Vagina (tissue), 2 donors: Measurements from ENCODE around the gene STK40. TPM values are rescaled to one million over a fixed set of nuclear protein-coding genes. Genes with fewer than 3 reads are reported as not detected.

Experiments used
- DNase-seq, 2 donors: peaks; one replicate each; pipeline ENCODE4 v3.0.0-alpha.2; 2017; ENCODE audit errors: extremely low spot score in 2 of 2
- H3K27ac ChIP-seq: fragments of 200-600 bp; sonication (generic); one replicate; pipeline ENCODE4 v1.5.1; 2019
- H3K27me3 ChIP-seq: fragments of 200-600 bp; sonication (generic); one replicate; pipeline ENCODE4 v1.5.1; 2019
- H3K36me3 ChIP-seq, 2 donors: fragments of 200-600 bp; sonication (generic); one replicate each; pipeline ENCODE4 v1.5.1; 2017 to 2019
- H3K4me1 ChIP-seq: fragments of 200-600 bp; sonication (generic); one replicate; pipeline ENCODE4 v1.5.1; 2019
- H3K4me3 ChIP-seq, 2 donors: fragments of 200-600 bp; sonication (generic); 1 replicate in 1 of 2; 2 replicates in 1 of 2; pipeline ENCODE4 v1.5.1; 2016 to 2019
- H3K9me3 ChIP-seq: fragments of 200-600 bp; sonication (generic); one replicate; pipeline ENCODE4 v1.5.1; 2019
- POLR2A ChIP-seq, 2 donors: fragments of 450-650 bp; IDR thresholded peaks; one replicate each; pipeline ENCODE4 v1.6.1; 2017; ENCODE audit warnings: antibody characterized with exemption in 2 of 2, mild to moderate bottlenecking in 2 of 2, moderate library complexity in 2 of 2
- POLR2AphosphoS5 ChIP-seq, 2 donors: sonication (generic); formaldehyde crosslinking; IDR thresholded peaks; one replicate each; pipeline ENCODE4 v1.9.0; 2017; ENCODE audit warnings: antibody characterized with exemption in 2 of 2, mild to moderate bottlenecking in 2 of 2, low read depth in 1 of 2; ENCODE audit not compliant: insufficient read depth in 1 of 2
- intact Hi-C: fragments of 100-400 bp; cut with DNase I; formaldehyde crosslinking; loops from one replicate; pipeline ENCODE4 v1.15.1; 2023
- total RNA-seq: library from RNA; depleted of rRNA; stranded (reverse); fragments of >200 nt; gene quantifications from one replicate; pipeline ENCODE4 v1.2.3, GENCODE V29; 2016
- TF ChIP-seq, protein P1 (sequence below), 3 experiments: fragments of 450-650 bp in 2 of 3; fragments of 200-600 bp in 1 of 3; sonication (generic) in 1 of 3; IDR thresholded peaks; one replicate each; pipeline ENCODE4 v1.5.1; 2017 to 2019; ENCODE audit warnings: antibody characterized with exemption in 3 of 3, mild to moderate bottlenecking in 2 of 3, moderate library complexity in 2 of 3

STK40 gene
- total RNA-seq, 1 donor from 2014 or later = 35.4 TPM

- DNase-seq = no peak
- Histone ChIP-seq H3K4me1 (peaks cover 43% of the 10 kb centered on the region), H3K4me3 (no peak overlapping the region), H3K27ac (no peak overlapping the region), H3K36me3 (peaks cover 0 to 3% of the 10 kb centered on the region in 2 donors), H3K27me3 (no peaks in the 10 kb centered on the region), H3K9me3 (no peaks in the 10 kb centered on the region)
- intact Hi-C loops = loop anchor here (10.0 kb wide), 1 partner anchor 227 kb away; the partner anchor contains the start of gene MAP7D1
- no peak for TF ChIP-seq POLR2A (IDR thresholded peaks at IDR 0.05)
- TF ChIP-seq POLR2AphosphoS5 (IDR thresholded peaks at IDR 0.05; ENCODE audit: insufficient read depth in 1 of 2, low read depth in 1 of 2) = no peak
These were observed 3.5 kb downstream of the STK40 start for GRCh38 chr1:36382231-36382630.

DNA sequence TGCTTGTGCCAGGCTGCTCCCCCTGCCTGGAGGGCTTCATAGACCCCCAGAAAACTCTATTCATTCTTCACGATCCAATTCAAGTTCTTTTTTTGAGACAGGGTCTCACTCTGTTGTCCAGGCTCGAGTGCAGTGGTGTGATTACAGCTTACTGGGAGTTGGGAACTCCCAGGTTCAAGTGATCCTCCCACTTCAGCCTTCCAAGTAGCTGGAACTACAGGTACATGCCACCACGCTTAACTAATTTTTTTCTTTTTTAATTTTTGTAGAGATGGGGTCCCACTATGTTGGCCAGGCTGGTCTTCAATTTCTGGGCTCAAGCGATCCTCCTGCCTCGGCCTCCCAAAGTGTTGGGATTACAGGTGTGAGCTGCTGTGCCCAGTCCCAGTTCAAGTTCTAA is 4.3 kb downstream of the STK40 start:
- intact Hi-C loops = loop anchor here (10.0 kb wide), 1 partner anchor 227 kb away; the partner anchor contains the start of gene MAP7D1
- Histone ChIP-seq H3K27ac (no peak overlapping the region), H3K36me3 (peaks cover 0 to 3% of the 10 kb centered on the region in 2 donors), H3K4me3 (no peak overlapping the region), H3K27me3 (no peaks in the 10 kb centered on the region), H3K4me1 (peaks cover 36% of the 10 kb centered on the region), H3K9me3 (no peaks in the 10 kb centered on the region)
- DNase-seq = no peak
- no peak for TF ChIP-seq POLR2AphosphoS5 (IDR thresholded peaks at IDR 0.05; ENCODE audit: insufficient read depth in 1 of 2, low read depth in 1 of 2)
- TF ChIP-seq, protein P1, sequence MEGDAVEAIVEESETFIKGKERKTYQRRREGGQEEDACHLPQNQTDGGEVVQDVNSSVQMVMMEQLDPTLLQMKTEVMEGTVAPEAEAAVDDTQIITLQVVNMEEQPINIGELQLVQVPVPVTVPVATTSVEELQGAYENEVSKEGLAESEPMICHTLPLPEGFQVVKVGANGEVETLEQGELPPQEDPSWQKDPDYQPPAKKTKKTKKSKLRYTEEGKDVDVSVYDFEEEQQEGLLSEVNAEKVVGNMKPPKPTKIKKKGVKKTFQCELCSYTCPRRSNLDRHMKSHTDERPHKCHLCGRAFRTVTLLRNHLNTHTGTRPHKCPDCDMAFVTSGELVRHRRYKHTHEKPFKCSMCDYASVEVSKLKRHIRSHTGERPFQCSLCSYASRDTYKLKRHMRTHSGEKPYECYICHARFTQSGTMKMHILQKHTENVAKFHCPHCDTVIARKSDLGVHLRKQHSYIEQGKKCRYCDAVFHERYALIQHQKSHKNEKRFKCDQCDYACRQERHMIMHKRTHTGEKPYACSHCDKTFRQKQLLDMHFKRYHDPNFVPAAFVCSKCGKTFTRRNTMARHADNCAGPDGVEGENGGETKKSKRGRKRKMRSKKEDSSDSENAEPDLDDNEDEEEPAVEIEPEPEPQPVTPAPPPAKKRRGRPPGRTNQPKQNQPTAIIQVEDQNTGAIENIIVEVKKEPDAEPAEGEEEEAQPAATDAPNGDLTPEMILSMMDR (IDR thresholded peaks at IDR 0.05) = no peak
- TF ChIP-seq POLR2A (IDR thresholded peaks at IDR 0.05) = no peak

DNA sequence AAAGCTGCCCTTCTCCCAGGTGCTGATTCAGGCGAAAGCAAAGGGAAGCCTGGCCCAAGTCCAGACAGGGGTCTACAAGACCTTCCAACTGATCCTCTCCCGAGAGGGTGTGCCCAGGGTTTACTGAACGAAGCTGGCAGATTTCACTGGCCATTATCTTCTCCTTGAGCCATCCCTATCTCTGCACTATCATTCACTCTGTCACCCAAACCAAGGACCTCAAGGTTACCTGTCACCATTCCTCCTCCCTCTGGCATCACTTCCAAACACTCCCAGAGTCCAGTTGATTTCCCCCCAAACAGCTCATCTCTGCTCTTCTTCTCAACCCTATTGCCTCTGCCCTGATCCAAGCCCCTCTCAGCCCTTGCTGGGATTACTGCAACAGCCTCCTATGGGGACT is 4.9 kb downstream of the STK40 start:
- H3K27ac ChIP-seq = no peak overlapping the region
- intact Hi-C loops = loop anchor here (10.0 kb wide), 1 partner anchor 226 kb away; the partner anchor contains the start of gene MAP7D1
- no peaks in the 10 kb centered on the region for H3K9me3 ChIP-seq
- H3K36me3 ChIP-seq = peaks cover 0 to 3% of the 10 kb centered on the region in 2 donors
- no peak for DNase-seq
- no peak overlapping the region for H3K4me3 ChIP-seq
- no peaks in the 10 kb centered on the region for H3K27me3 ChIP-seq
- TF ChIP-seq POLR2A (IDR thresholded peaks at IDR 0.05) = no peak
- TF ChIP-seq, protein P1 (IDR thresholded peaks at IDR 0.05) = no peak
- TF ChIP-seq POLR2AphosphoS5 (IDR thresholded peaks at IDR 0.05; ENCODE audit: insufficient read depth in 1 of 2, low read depth in 1 of 2) = no peak
- peaks cover 41% of the 10 kb centered on the region for H3K4me1 ChIP-seq

DNA sequence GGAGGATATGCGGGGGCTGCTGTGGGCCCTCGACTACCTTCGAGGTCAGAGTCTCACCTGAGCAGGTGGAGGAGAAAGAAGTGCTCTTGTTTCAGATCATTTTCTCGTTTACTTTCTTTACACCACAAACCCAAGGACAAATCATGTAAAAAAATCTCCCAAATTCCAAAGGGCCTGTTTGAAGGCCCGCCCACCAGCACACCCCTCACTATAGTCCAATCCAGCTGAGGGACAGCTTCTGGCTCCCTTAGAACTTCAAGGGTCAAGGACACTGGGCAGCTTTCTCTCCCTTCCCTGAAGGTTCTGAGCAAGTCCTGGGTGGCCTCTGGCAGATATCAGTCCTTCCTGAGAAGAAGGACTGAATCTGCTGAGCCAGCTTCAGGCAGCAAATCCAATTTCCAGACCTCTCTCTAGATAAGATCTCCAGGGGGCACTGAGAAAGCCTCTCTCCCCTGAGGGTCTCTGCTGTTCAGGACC is 5.5 kb downstream of the STK40 start:
- Histone ChIP-seq H3K36me3 (peaks cover 0 to 3% of the 10 kb centered on the region in 2 donors), H3K4me1 (peaks cover 47% of the 10 kb centered on the region), H3K9me3 (no peaks in the 10 kb centered on the region), H3K27me3 (no peaks in the 10 kb centered on the region), H3K4me3 (no peak overlapping the region), H3K27ac (no peak overlapping the region)
- no peak for DNase-seq
- intact Hi-C loops = loop anchor here (10.0 kb wide), 1 partner anchor 225 kb away; the partner anchor contains the start of gene MAP7D1
- TF ChIP-seq, protein P1 (IDR thresholded peaks at IDR 0.05) = no peak
- TF ChIP-seq POLR2AphosphoS5 (IDR thresholded peaks at IDR 0.05; ENCODE audit: insufficient read depth in 1 of 2, low read depth in 1 of 2) (no peak), POLR2A (IDR thresholded peaks at IDR 0.05) (no peak)

DNA sequence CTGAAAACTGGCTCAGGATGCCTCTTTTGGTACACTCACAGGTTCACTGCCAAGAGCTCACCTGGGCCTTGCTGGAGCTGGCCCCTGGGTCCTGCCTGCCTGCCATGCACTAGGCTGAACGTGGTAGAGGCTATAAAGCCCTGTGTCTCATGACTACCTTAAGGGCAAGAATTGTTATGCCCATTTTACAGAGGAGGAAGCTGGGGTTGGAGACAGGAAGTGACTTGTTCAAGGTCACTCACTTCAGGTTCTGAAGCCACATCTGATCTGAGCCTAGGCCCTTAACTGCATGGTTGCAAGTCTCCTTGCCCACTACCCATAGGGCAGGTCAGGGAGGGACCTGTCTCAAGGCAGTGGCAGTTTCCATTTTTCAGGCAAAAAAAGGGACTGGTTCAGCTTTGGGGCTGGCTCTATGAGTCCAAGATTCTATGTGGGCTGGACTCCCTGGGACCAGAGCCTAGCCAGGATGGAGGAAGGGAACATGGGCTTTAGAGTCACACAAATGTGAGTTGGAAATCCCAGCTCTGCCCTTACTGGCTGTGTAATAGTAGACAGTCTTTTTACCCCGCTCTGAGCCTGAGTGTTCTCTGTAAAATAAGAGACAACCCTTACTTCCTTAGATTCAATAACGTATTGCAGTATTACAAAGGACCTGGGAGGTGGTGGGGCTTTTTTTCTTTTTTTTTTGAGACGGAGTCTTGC is 7.8 kb downstream of the STK40 start:
- intact Hi-C loops = no loop called here
- H3K27ac ChIP-seq = peak overlapping the region; percentile 33

More for the DNA sequence above, 7.8 kb downstream of the STK40 start:
- peaks cover 47% of the 10 kb centered on the region for H3K4me1 ChIP-seq
- H3K4me3 ChIP-seq = no peak overlapping the region
- no peaks in the 10 kb centered on the region for H3K9me3 ChIP-seq
- H3K36me3 ChIP-seq = peaks cover 0 to 3% of the 10 kb centered on the region in 2 donors
- TF ChIP-seq POLR2AphosphoS5 (IDR thresholded peaks at IDR 0.05; ENCODE audit: insufficient read depth in 1 of 2, low read depth in 1 of 2) = no peak
- no peak for TF ChIP-seq POLR2A (IDR thresholded peaks at IDR 0.05)
- TF ChIP-seq, protein P1 (IDR thresholded peaks at IDR 0.05) = no peak
- DNase-seq = no peak
- H3K27me3 ChIP-seq = no peaks in the 10 kb centered on the region
